PC-9 (cell line): Measurements from ENCODE around the gene DNAH7.

Experiments
- EZH2 ChIP-seq: fragments of 200-600 bp; sonication (generic); IDR thresholded peaks from 2 replicates; pipeline ENCODE4 v1.8.0; 2017; ENCODE audit warnings: antibody characterized with exemption, low read depth
- TF ChIP-seq, protein P1 (sequence below): fragments of 200-600 bp; sonication (generic); conservative IDR thresholded peaks from 2 replicates; pipeline ENCODE4 v1.6.1; 2017; ENCODE audit warnings: mixed run types, antibody characterized with exemption, mild to moderate bottlenecking, moderate library complexity

DNA sequence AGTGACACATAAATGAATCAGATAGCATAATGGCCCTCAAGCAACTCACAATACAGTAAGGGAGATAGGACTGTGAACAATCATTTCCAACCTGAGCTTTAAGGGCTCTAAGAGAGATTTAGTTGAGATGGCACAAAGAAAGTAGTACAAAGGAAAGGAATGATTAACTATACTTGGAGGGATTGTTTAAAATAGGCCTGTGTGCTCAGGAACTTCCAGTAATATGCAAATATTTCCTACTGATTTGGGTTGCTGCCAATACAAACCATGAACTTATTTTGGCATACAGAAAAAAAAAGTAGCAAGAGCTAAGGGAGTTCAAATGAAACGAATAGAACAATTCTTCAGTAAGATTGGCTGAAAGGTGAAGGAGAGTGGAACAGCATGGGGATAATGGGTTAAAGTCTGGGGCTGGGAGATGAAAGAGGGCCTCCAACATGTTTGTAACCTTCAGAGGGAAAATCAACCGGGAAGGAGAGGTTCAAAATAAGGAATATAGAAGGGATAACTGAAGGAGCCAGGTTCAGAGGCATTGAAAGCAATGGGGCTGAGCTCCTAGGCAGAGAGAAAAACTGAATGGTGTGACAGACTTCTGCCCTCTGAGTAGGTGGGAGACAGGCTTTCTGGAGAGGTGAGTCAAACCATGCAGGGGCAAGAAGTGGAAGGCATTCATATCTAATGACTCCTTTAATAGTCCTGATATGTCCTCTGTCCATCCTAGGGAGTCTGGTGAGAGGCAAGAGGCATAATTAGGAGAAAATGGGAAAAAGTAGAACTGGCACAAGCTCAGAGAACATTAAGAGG, 83.5 kb downstream of the DNAH7 start:
- TF ChIP-seq, protein P1, sequence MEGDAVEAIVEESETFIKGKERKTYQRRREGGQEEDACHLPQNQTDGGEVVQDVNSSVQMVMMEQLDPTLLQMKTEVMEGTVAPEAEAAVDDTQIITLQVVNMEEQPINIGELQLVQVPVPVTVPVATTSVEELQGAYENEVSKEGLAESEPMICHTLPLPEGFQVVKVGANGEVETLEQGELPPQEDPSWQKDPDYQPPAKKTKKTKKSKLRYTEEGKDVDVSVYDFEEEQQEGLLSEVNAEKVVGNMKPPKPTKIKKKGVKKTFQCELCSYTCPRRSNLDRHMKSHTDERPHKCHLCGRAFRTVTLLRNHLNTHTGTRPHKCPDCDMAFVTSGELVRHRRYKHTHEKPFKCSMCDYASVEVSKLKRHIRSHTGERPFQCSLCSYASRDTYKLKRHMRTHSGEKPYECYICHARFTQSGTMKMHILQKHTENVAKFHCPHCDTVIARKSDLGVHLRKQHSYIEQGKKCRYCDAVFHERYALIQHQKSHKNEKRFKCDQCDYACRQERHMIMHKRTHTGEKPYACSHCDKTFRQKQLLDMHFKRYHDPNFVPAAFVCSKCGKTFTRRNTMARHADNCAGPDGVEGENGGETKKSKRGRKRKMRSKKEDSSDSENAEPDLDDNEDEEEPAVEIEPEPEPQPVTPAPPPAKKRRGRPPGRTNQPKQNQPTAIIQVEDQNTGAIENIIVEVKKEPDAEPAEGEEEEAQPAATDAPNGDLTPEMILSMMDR = no peak
- TF ChIP-seq EZH2 = no peak
